Body of pancreas (tissue), 4 donors: ENCODE data around the gene CLPTM1L.

Experiments used
- POLR2A ChIP-seq, 3 donors: fragments of 450-650 bp; IDR thresholded peaks; one replicate each; pipeline ENCODE4 v1.6.1; 2016; ENCODE audit warnings: antibody characterized with exemption in 3 of 3, mild to moderate bottlenecking in 2 of 3
- TF ChIP-seq, protein P1 (sequence below), 7 experiments: fragments of 450-650 bp in 4 of 7; fragments of 200-600 bp in 3 of 7; sonication (generic) in 3 of 7; IDR thresholded peaks; one replicate each; pipeline ENCODE4 v1.5.1; 2016 to 2019; ENCODE audit warnings: antibody characterized with exemption in 7 of 7

DNA sequence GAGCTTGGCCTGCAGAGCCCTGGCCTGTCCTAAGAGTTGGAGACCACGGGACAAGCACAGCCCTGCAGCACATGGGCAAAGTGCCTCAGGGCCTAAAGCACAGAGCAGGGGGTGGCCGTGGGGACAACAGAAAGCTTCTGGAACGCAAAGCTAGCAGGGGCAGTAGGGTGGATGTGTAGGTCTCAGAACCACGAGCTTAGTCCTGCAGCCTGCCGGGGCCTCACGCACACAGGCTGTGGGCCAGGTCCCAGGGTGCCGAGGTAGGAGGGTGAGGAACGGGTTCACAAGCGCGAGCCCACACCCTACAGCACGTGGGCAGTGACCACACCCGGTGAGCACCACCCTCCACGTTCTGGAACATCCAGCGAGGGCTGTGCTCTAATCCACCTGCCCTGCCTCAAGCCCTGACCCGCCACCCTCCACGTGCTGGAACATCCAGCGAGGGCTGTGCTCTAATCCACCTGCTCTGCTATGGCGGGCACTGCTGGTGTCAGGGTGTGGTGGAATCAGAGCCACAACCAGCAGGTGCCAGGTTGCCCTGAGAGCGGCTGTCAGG, 9.3 kb downstream of the CLPTM1L start:
- TF ChIP-seq, protein P1, sequence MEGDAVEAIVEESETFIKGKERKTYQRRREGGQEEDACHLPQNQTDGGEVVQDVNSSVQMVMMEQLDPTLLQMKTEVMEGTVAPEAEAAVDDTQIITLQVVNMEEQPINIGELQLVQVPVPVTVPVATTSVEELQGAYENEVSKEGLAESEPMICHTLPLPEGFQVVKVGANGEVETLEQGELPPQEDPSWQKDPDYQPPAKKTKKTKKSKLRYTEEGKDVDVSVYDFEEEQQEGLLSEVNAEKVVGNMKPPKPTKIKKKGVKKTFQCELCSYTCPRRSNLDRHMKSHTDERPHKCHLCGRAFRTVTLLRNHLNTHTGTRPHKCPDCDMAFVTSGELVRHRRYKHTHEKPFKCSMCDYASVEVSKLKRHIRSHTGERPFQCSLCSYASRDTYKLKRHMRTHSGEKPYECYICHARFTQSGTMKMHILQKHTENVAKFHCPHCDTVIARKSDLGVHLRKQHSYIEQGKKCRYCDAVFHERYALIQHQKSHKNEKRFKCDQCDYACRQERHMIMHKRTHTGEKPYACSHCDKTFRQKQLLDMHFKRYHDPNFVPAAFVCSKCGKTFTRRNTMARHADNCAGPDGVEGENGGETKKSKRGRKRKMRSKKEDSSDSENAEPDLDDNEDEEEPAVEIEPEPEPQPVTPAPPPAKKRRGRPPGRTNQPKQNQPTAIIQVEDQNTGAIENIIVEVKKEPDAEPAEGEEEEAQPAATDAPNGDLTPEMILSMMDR (IDR thresholded peaks at IDR 0.05) = no peak
- no peak for TF ChIP-seq POLR2A (IDR thresholded peaks at IDR 0.05)
